Superior temporal gyrus (tissue), 1 donor: ENCODE measurements around the gene LTB4R2.
"Not testable (repeated sequence)": the region's sequence is repeated elsewhere in the genome, so short reads cannot be mapped to it uniquely, and the experiment has no call there.

ENCODE experiments used
- DNase-seq: peaks from one replicate; pipeline ENCODE4 v3.0.0-alpha.2; 2016; ENCODE audit errors: extremely low spot score

LTB4R2 gene

DNA sequence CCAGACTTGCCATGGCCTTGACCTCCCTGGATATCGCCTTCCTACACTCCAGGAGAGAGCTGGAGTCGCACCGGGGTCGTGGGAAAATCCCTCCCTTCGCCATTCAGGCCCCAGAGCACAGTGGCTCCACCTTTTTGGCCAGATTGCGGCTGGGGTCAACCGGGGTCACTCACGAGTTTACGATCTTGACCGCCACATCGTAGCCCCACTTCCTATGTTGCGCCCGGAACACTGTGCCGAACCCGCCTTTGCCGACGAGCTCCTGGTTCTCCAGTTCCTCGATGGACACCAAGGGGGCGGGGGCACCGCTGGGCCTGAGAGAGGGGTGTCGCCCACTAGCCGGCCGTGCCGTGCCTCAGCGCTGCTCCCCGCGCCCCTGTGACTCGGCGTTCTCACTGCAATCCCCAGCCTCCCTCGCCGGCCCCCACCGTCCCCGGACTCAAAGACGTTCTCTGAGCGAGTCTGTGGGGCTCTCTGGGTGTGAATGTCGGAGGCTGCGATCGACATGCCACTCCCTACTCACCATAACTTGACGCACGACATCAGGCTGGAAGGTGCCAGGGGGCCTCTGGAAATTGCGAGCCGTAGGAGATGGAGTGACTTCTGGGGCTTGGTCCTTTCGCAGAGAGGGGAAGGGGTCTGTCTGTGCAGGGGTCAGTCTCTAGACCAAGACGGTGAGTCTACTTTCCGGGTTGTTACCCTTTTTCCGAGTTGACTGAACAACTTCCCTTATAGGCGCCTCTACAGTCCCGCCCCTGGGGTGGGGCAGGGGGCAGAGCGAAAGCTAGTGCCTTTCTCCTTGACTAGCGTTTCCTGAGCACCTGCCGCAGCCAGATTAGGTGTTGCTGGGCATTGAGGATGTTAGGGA lies 29.6 kb downstream of the LTB4R2 start, which contains the start of gene RIPK3:
TSS of gene RIPK3 (minus strand) at position 708 of the 868 bp plus-strand sequence. CDS start at position 543, 165 bp downstream.
- no peak for DNase-seq

DNA sequence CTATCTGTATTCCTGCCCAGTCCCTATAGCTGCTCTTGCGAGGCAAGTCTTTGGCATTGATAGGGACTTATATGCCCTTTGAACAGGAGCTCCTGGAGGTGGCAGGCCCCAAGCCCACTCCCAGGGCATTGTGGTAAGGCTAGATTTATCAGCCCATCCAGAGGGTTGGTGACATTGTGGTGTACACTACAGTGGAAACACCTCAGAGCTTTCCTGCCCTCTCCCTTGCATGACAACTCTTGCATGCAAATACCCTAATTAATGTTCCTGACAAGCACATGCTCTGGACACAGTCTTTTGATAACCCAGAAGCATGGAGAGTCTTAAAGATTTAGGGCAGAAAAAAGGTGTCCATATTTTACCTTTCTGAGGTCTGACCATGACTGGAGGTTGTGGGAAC lies 30.7 kb downstream of the LTB4R2 start:
- no peak for DNase-seq

DNA sequence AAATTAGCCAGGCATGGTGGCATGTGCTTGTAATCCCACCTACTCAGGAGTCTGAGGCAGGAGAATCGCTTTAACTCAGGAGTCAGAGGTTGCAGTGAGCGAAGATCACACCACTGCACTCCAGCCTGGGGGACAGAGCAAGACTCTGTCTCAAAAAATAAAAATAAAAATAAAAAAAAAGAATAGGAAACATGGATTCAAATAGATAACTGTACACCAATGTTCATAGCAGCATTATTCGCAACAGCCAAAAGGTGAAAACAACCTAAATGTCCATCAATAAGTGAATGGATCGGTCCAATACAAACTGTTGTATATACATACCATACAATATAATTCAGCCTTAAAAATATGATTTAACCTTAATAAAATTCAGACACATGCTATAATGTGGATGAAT lies 32.9 kb downstream of the LTB4R2 start:
- DNase-seq, result no peak

DNA sequence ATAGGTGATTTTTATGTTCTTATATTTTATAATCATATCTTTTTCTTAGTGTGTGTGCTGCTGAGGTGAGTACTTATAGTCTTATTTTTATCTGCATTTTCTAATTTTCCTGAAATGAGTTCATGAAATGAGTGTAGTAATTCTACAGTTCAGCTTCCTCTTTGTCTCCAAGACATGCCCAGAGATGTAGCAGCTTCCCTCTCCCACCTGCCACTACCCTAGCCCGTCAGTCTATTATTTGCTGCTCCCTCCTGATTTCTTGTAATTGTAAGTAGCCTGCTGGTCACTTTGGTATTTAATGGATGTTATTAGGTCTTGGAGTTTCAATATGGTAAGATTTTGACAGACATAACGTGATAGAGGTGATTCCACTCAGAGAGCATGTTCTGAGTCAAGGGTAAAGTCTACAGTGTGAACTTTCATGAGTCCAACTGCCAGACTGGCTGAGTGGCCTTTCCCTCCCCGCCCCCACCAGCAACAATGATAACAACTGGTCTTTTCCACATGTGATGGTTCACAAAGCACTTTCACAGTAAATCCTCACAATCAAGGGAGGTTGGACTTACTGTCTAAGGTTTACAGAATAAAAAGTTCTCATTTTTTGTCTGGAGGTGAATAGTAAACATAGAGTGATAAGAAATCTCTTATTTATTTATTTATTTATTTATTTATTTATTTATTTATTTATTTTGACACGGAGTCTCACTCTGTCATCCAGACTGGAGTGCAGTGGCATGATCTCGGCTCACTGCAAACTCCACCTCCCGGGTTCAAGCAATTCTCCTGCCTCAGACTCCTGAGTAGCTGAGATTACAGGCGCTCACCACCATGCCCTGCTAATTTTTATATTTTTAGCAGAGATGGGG lies 34.1 kb downstream of the LTB4R2 start:
- DNase-seq, result no peak

DNA sequence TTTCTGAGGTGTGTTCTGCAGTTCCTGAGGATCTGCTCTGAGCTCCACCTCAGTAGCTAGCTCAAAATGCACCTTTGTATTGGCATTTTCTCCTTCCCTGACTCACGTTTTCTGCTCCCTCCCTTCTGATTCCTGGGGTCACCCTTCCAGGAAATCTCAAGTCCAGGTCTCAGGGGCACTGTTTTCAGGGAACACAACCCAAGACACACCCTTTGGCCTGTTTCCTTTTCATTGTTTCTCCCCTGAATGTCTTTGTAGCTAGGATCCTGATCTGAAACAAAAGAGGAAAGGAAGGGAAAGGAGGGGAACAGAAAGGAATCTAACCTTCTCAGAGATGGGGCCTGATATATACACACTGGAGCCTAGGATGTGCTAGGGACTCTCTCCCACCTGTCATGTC lies 37.2 kb downstream of the LTB4R2 start:
- no peak for DNase-seq

DNA sequence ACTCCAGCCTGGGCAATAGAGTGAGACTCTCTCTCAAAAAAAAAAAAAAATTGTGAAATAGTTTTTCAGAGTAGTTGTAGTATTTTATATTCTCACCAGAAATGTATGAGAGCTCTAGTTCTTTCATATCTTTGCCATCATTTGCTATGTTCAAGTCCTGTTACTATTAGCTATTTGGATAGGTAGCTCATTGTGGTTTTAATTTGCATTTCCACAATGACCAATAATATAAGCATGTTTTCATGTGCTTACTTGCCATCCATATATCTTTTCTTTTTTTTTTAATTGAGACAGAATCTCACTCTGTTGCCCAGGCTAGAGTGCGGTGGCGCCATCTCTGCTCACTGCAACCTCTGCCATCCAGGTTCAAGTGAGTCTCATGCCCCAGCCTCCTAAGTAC lies 38.2 kb downstream of the LTB4R2 start:
- DNase-seq, result no peak

DNA sequence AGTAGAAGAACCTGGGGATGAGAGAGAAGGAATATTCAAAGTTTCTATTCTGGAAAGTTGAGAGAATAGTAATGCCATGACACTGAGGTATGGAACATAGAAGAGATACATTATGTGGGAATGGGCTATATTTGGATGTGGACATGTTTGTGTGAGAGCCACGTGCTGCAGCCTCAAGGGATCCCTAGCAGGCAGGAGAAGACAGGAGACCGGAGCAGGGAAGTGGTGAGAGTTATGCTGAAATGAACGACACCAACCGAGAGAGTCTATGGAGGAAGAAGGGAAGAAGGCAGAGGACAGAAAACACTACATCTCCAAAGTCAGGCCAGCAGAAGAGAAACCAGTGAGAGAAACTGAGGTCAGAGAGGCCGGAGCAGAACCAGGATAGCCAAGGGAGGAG lies 39.8 kb downstream of the LTB4R2 start:
- no peak for DNase-seq

DNA sequence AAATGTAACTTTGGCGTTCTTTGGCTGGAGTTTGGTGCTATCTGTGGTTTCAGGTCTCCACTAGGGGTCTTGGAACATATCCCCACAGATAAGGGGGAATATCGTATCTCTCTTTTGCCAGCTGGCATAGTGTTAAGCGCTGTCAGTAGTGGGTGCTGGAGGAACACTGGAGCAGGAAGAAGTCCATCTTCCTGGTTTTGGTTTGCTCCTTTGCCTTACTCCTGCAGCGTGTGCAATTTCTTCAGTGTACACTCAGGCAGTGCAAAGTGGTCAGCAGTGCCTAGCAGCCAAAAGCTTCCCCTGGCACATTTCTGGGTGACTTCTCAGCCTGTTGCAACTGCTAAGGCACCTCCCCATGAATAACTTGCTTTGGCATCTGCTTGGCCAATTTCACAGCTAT lies 41.6 kb downstream of the LTB4R2 start:
- no peak for DNase-seq

DNA sequence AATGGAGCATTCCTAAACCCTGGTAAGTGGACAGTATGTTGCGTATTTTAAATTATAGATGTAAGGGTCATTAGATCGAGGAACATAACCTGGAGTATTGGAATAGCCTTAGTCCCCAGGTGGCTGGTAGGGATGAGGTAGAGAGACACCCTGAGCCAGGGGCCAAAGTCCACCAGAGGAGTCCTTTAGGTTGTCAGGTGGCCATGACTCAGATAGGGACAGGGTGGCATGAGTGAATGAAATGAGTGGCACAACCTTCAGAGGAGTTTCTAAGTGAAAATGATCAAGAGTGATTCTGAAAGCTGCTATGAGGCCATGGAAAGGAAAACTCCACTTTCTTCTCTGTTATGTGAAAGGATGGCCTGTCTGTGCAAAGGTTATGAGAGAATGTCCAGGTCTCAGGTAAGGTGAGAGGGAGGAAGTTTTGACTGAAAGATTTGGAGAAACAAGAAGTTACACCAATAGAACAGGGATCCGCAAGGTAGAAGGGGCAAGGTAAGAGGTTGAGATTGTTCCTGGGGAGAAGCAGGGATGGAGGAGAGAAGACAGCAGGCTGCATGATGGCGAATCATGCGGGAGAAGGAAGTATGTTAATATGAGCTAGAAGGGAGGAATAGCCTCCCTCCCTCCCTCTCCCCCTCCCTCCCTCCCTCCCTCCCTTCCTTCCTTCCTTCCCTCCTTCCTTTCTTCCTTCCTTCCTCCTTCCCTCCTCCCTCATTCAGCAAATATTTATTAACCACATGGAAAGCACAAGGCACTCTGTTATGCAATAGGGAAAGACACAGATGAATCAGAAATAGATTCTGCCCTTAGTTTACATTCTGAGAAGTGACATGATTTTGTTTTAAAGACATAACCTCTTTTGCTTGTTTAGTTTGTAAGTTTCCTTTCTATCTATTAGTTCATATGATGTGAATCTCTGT lies 43.9 kb downstream of the LTB4R2 start:
- DNase-seq, result no peak

DNA sequence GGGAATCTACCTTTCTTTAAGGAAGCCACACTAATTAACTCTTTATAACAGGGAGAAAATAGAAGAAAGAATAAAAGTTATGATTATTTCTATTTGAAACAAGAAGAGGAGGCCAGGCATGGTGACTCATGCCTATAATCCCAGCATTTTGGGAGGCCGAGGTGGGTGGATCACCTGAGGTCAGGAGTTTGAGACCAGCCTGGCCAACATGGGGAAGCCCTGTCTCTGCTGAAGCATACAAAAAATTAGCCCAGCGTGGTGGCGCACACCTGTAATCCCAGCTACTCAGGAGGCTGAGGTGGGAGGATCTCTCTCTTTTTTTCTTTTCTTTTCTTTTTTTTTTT lies 44.5 kb downstream of the LTB4R2 start:
- DNase-seq, result not testable (repeated sequence)

DNA sequence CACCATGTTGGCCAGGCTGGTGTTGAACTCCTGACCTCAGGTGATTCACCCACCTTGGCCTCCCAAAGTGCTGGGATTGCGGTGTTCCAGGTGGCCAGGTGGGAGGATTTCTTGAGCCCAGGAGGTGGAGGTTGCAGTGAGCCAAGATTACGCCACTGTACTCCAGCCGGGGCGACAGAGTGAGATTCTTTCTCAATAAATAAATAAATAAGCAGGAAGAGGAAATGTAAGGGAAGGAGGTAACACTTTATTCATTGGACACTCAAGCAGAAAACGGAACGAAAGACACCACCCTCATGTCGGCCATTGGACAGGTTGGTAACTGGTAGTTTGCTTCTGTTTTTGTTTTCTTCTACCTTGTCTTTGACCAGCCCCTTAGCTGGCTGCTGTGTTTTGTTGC lies 45.1 kb downstream of the LTB4R2 start:
- no peak for DNase-seq

DNA sequence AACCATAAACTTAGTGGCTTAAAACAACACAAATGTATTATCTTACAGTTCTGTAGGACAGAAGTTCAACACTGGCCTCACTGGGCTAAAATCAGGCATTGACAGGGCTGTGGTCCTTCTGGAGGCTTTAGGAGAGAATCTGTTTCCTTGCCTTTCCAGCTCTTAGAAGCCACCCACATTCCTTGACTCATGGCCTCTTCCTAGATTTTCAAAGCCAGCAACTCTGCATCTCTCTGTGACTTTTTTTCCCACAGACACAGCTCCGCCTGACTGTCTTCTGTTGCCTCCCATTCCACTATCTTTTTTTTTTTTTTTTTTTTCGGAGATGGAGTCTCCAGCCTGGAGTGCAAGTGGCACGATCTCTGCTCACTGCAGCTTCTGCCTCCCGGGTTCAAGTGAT lies 46.3 kb downstream of the LTB4R2 start:
- no peak for DNase-seq

DNA sequence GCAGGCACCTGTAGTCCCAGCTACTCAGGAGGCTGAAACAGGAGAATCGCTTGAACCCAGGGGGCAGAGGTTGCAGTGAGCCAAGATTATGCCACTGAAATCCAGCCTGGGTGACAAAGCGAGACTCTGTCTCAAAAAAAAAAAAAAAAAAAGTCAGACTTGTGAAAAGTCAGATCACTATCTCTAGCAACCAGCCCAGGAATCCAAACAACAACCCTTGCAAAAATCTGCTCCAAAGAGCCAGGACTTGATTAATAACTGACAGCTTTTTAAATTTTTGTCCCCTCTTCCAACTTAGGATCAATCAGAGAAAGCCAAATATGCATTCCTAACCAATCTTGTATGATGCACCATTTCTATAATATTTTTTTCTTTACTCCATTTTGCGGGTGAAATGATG lies 50.3 kb downstream of the LTB4R2 start:
- DNase-seq, result no peak

DNA sequence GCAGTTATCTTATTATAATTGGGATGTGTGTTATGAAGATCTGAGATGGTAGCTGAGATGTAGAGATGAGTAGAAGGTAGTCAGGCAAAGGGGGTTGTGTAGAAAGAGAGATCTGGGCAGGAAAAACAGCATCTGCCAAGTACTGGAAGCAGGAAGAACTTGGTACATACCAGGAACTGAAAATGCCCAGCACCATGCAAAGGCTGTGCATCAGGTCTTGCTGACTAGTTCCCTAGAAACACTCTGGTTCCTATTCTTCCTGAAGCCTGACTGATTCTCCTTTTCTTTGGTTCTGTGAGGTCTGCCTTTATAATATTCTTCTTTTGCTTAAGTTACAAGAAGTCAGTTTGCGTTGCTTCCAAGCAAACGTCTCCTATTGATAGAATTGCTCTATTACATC lies 51.4 kb downstream of the LTB4R2 start:
- no peak for DNase-seq
